GM19025 (cell line): ENCODE results near the gene DHDDS.
A peak's percentile ranks its signal among the peaks of the same experiment; 100 is the strongest.
"Not testable (repeated sequence)": the region's sequence is repeated elsewhere in the genome, so short reads cannot be mapped to it uniquely, and the experiment has no call there.

Source experiments
- ATAC-seq: cut with Tn5 transposase; IDR thresholded peaks from one replicate; pipeline ENCODE4 v1.9.1; 2021; ENCODE audit warnings: mild to moderate bottlenecking, low read depth, moderate library complexity; ENCODE audit not compliant: unreplicated experiment

DHDDS gene

DNA sequence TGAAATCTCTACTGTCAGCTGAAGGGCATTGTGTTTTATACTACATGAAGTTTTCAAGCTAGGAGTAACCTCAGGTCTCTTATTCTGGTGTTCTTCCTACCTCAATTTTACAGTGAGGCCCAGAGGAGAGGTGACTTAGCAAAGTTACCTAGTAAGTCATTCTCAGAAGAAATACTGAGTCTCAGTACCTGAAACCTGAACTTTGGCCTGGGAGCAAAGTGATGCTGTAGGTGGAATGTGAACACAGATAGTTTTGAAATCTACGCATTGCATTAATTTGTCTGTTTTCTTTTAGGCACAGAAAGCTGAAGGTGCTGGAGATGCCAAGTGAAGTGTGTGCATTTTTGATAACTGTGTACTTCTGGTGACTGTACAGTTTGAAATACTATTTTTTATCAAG lies 42.7 kb downstream of the DHDDS start:
- no peak for ATAC-seq

DNA sequence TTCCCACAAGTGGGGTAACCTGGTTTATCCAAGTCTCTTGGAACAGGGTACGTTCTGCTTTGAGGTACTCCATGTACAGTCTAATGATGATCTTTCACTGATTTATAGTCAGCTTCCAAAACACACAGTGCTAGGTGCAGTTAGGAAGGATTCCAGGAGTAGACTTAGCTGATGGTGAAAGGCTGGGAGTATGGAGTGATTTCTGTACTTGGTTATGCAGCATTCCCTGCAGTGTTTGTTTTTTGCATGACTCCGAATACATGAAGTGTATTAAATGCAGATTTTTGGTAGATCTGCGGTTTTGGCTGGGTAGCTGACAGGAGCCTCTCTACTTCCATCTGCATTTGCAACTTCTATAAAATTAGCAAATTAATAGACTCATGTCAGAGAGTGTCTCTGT lies 43.9 kb downstream of the DHDDS start:
- ATAC-seq: no peak

DNA sequence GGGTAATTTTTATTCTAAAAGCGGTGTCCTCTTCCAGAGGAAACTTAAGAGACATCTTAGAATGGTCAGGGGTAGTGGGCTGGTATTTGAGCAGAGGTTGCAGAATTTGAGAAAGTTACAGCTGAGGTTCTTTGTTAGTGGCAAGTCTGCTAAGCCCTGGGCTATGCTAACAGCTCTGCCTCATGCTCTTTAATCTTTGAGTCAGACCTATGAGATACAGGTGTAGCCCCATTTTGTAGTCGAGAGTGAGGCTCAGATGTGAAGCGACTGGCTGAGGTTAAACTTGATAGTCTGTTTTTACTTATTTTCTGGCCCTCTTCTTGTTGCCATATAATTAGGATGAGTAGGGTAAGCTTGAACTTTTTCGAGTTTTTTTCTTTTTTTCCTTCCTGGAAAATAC lies 44.8 kb downstream of the DHDDS start:
- no peak for ATAC-seq

DNA sequence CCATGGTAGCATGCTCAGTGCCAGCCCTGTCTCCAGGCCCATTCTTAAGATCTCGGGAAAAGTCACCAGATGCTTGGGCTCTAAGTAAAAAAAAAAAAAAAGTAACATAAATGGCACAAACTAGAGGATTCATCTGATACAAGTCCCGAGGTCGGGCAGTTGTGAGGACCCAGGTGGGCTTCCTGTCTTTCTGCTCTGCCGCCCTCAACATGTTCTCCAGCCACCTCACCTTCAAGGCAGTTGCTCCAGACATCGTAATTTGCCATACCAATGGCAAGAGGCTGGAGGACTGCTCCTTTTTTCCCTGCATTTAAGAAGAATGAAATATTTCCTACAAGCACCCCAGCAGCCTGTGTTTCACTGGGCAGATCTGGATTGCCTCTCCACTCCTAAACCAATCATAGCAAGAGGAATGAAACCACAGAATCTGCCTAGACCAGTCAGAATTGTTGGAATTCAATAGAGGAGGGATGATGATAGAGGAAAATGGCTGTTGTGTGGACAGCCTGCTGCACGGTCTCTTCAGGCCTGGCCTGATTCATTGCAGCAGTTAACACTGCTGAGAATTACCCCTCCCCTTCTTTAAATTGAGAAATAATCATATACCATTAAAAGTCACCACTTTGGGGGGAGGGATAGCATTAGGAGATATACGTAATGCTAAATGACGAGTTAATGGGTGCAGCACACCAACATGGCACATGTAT lies 45.5 kb downstream of the DHDDS start:
- ATAC-seq: no peak

DNA sequence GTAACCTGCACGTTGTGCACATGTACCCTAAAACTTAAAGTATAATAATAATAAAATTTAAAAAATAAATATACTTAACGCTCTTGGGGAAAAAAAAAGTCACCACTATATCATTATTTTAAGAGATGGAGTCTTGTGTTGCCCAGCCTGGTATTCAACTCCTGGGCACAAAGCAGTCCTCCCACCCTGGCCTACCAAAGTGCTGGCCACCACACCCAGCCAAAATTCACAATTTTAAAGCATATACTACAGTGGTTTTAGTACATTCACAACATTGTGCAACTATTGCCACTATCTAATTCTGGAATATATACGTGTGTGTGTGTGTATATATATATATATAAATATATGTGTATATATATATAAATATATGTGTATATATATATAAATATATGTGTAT lies 46.0 kb downstream of the DHDDS start:
- no peak for ATAC-seq

DNA sequence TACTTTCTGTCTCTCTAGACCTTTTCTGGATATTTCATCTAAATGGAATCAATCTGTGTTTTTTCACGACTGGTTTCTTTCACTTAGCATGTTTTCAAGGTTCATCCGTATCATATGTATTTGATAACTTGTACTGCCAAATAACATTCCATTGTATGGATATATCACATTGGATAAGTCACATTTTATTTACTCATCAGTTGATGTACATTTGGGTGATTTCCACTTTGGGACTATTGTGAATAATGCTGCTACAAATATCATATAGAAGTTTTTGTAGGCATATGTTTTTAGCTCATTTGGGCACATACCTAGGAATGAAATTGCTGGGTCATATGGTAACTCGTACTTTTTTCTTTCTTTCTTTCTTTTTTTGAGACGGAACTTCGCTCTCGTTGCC lies 46.9 kb downstream of the DHDDS start:
- ATAC-seq: no peak

DNA sequence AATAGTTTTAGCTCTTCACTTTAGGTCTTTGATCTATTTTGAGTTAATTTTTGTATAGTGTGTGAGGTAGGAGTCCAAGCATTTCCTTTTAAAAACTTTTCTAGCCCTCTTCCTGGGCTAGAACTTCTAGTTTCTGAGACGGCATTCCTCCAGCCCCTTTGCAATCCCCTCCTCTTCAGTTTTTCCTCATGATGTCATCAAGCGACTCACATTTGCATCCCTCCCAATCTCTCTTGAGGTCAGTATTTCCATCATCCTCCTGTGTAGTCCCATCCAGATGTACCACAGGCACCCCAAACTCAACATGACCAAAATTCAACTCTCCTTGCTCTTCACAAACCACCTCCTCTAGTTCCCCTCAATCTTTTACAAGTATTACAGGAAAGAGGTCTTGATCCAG lies 50.8 kb downstream of the DHDDS start:
- no peak for ATAC-seq

DNA sequence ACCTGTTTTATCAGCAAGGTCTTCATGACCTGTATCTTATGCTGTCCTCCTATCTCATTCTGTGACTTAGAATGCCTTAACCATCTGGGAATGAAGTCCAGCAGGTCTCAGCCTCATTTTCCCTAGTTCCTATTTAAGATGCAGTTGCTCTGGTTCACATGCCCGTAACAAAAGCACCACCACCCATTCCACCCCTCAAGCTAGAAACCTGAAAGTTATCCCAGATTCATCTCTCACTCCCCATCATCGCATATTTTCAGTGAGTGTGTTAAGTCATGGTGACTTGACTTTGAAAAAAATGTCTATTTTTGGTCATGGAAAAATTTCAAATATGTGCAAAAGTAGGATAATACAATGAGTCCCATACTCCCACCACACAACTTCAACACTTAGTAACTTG lies 51.9 kb downstream of the DHDDS start:
- no peak for ATAC-seq

DNA sequence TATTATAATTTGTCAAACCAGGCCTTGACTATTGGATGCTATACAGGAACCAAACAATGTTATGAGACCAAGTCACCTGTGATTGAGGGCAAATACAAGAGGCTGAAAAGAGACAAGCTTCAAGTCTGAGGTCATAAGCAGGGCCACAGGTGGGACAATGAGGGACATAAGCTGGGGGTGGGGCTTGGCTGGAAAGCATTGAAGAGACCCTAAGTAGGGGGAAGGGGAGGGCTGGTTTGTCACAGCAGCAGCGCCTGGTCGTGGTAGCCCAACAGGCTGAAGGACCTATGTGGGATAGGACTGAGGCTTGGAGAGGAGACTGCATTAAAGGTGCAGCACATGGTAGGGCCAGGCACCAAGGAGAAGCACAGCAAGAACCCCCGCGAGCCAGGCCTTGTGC lies 58.0 kb downstream of the DHDDS start:
- ATAC-seq: no peak

DNA sequence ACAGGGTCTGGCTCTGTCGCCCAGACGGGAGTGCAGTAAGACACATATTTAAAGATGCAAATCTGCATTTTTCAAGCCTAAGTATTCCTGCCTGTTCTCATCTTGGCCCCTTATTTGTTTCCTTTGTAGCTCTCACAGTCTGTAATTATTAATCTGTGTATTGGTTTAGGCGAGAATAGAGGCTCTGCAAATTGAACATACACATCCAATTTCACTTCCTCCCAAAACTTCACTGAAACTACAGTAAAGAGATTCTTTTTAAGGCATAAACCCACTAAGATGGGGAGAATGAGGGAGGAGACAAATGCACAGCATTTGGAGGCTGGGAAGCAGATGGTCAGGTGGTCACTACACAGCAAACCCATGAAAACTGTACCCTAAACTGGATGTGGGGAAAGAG lies 61.1 kb downstream of the DHDDS start:
- ATAC-seq: no peak

DNA sequence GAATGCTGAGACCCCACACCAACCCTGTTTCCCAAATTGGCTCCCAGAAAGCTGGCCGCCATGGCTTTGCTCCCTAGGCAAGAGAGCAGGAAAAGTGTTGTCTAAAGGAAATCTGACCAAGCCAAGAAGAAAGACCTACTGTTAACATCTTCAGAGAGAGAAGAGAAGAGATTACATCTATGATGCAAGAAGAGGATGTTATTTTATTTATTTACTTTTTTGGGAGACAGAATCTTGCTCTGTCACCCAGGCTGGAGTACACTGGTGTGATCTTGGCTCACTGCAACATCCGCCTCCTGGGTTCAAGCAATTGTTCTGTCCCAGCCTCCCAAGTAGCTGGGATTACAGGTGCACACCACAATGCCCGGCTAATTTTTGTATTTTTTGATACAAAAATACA lies 61.8 kb downstream of the DHDDS start:
- no peak for ATAC-seq

DNA sequence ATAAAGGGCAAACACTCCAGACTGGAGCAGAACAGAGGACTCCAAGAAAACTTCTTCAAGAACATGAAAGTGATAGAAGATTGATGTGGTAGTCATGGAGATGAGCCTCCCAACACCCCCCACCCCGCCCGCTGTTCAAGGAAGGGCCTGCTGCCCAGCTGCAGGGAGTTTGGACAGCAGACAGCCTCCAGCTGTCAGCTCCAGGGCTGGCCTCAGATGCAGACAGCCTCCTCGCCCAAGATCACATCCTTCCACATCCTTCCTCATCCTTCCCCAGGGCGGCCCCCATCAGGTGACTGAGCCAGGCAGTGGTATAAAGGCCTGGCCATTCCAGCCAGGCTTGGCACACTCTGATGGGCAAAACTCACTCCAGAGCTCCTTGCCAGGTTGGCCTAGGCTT lies 64.7 kb downstream of the DHDDS start:
- no peak for ATAC-seq

DNA sequence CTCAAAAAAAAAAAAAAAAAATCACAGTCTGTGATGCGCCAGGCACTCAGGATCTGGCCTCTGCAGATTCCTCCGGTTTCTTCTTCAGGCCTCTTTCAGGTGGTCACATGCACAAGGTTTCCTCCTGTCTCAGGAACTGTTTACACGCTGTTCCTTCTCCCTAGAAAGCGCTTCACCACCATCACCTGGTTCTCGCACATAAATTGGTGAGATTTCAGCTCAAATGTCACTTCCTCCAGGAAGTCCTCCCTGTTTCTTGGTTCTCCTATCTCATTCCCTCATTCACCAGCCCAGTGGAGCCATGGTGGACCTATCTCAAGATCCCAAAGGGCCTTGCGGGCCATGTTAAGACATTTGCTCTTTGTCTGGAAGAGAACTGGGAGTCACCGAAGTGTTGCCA lies 66.8 kb downstream of the DHDDS start:
- ATAC-seq: no peak

DNA sequence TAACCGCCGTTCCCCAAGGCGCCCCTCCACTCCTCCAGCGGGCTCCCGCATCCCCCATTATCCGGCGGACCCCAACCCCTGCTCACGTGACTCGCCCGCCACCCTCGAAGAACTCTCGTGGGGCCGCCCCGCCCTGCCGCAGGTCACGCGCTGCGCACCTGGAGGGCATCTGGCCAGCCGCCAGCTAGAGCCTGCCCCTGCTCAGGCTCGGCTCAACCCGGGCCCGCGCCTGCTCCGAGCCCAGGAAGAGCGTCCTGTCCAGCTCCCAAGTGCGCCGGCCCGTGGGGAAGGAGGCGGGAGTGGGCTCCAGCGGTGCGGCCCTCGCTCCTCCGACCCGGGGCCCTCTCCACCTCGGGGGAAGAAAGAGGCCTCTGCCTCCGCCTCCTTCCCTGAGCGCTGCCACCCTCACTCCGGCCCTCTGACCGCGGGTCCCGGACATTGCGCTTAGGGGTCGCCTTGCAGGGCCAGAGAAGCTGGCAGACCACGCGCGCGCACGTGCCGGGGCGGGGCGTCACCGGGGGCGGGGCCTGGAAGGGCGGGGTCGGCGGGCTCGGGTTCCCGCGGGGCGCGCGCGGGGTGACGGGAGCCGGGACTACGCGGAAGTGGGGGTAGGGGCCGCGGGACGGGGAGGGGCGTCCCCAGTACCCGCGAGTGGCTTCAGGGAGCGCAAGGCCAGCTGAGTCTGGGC lies 68.5 kb downstream of the DHDDS start:
- peak; percentile 57 for ATAC-seq

DNA sequence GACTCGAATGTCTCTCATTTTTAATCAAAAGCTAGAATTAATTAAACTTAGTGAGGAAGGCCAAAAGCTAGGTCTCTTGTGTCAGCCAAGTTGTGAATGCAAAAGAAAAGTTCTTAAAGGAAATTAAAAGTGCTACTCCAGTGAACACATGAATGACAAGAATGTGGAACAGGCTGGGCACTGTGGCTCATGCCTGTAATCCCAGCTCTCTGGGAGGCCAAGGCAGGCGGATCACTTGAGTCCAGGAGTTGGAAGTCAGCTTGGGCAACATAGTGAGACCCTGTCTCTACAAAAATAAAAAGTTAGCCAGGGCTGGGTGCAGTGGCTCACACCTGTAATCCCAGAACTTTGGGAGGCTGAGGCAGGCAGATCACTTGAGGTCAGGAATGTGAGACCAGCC lies 78.6 kb downstream of the DHDDS start:
- not testable (repeated sequence) for ATAC-seq

DNA sequence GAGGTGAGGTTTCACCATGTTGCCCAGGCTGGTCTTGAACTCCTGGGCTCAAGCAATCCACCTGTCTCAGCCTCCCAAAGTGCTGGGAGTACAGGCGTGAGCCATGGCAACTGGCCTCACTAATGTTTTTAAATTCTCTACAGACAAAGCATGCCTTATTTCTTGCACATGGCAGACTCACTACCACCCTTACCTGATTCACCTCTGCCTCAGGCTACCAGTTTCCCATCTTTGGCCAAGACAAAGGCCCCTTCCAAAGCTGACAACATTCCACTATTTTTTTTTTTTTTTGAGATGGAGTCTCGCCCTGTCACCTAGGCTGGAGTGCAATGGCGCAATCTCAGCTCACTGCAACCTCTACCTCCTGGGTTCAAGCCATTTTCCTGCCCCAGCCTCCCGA lies 83.7 kb downstream of the DHDDS start:
- ATAC-seq: not testable (repeated sequence)

DNA sequence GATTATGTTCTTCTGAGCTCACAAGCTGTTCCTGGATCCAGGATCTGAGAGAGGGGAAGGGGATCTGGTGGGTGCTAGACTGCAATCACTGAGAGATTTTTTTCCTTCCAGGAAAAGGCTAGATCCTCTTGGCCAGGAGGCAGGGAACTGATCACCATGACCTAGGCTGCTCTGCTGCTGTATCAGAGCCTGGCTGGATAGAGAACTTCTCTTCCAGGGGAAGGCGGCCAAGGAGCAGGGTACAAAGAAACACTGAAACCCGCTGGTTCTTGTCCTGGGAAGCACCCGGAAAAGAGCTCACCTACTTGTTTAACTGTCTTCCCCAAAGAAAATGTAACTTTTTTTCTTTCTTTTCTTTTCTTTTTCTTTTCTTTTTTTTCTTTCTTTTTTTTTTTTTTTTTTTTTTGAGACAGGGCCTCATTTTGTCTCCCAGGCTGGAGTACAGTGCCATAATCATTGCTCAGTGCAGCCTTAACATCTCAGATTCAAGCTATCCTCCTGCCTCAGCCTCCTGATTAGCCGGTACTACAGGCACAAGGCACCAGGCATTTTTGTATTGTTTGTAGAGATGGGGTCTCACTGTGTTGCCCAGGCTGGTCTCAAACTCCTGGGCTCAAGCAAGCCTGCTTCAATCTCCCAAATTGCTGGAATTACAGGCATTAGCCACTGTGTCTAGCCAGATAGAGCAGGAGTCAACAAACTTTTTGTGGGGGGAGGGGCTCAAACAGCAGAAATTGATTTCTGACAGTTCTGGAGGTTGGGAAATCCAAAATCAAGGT lies 85.1 kb downstream of the DHDDS start:
- no peak for ATAC-seq

DNA sequence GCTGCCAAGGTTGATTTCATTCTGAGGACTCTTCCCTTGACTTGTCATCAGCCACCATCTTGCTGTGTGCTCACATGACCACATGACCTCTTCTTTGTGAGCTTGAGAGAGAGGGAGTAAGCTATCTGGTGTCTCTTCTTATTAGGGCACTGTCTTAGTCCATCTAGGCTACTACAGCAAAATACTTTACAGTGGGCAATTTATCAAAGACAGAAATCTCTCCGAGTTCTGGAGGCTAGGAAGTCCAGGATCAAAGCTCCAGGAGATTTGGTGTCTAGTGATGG lies 85.6 kb downstream of the DHDDS start:
- no peak for ATAC-seq

DNA sequence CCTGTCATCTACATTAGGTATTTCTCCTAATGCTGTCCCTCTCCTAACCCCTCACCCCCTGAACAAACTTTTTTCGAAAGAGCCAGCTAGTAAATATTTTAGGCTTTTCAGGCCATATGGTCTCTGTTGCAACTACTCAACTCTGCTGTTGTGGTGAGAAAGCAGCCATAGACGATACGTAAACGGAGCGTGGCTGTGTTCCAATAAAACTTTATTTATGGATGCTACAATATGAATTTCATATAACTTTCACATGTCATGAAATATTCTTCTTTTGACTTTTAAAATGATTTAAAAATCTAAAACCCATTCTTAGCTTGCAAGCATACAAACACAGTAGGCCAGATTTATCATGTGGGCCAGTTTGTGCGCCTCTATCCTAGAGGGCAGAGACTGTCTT lies 86.2 kb downstream of the DHDDS start:
- no peak for ATAC-seq

DNA sequence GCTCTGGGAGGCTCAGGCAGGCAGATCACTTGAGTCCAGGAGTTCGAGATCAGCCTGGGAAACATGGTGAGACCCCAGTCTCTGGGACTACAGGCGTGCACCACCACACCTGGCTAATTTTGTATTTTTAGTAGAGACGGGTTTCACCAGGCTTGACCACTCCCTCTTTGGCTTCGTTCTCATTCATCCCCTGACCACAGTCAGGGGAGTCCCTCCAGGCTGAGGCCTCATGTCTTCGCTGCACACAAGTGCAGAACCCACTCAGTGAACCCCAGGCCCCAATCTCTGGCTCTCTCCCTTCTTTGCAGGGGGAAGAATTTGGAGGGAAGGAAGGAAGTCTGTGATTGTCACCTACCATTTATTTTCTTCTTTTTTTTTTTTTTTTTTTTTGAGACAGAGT lies 88.2 kb downstream of the DHDDS start:
- no peak for ATAC-seq
